ENCODE results near the gene OVAAL.

Gene OVAAL

GRCh38 chr1:180579961-180580611 is 21.3 kb downstream of the OVAAL start:
- H2AFZ ChIP-seq = peak overlapping the region; percentile 45
- TF ChIP-seq CTCF (IDR thresholded peaks at IDR 0.05) = no peak
- H3K9me3 ChIP-seq (ENCODE audit: control insufficient read depth, low read length) = no peaks in the 10 kb centered on the region
- no peaks in the 10 kb centered on the region for H3K36me3 ChIP-seq (ENCODE audit: control insufficient read depth, insufficient read depth, low read length)
- H3K9ac ChIP-seq = no peak overlapping the region
- H3K79me2 ChIP-seq = no peaks in the 10 kb centered on the region
- peaks cover 12% of the 10 kb centered on the region for H3K4me1 ChIP-seq
- H3K27ac ChIP-seq = peak overlapping the region; percentile 5
- H3K4me2 ChIP-seq (ENCODE audit: low read length) = no peak overlapping the region
- no peaks in the 10 kb centered on the region for H3K27me3 ChIP-seq (ENCODE audit: control insufficient read depth, insufficient read depth, low read length)
- H3K4me3 ChIP-seq (ENCODE audit: low read depth, low read length) = no peak overlapping the region

GRCh38 chr1:180581635-180582039 is 22.9 kb downstream of the OVAAL start:
- Histone ChIP-seq H3K79me2 (no peaks in the 10 kb centered on the region), H2AFZ (no peak overlapping the region), H3K4me3 (ENCODE audit: low read depth, low read length) (no peak overlapping the region), H3K4me2 (ENCODE audit: low read length) (no peak overlapping the region), H3K27me3 (ENCODE audit: control insufficient read depth, insufficient read depth, low read length) (no peaks in the 10 kb centered on the region), H3K36me3 (ENCODE audit: control insufficient read depth, insufficient read depth, low read length) (no peaks in the 10 kb centered on the region), H3K4me1 (peaks cover 14% of the 10 kb centered on the region), H3K9me3 (ENCODE audit: control insufficient read depth, low read length) (no peaks in the 10 kb centered on the region), H3K27ac (no peak overlapping the region), H3K9ac (no peak overlapping the region)
- TF ChIP-seq CTCF (IDR thresholded peaks at IDR 0.05) = no peak

GRCh38 chr1:180584869-180585268 is 26.1 kb downstream of the OVAAL start:
- no peak for TF ChIP-seq CTCF (IDR thresholded peaks at IDR 0.05)
- Histone ChIP-seq H3K9me3 (ENCODE audit: control insufficient read depth, low read length) (no peaks in the 10 kb centered on the region), H3K27me3 (ENCODE audit: control insufficient read depth, insufficient read depth, low read length) (no peaks in the 10 kb centered on the region)

GRCh38 chr1:180585994-180586359 is 27.2 kb downstream of the OVAAL start:
- no peaks in the 10 kb centered on the region for H3K79me2 ChIP-seq
- TF ChIP-seq CTCF (IDR thresholded peaks at IDR 0.05) = no peak
- H3K9ac ChIP-seq = no peak overlapping the region
- peaks cover 4% of the 10 kb centered on the region for H3K4me1 ChIP-seq
- H3K27ac ChIP-seq = peak overlapping the region; percentile 56
- H2AFZ ChIP-seq = peak overlapping the region; percentile 69
- no peaks in the 10 kb centered on the region for H3K9me3 ChIP-seq (ENCODE audit: control insufficient read depth, low read length)
- H3K4me3 ChIP-seq (ENCODE audit: low read depth, low read length) = no peak overlapping the region
- peak overlapping the region; percentile 28 for H3K4me2 ChIP-seq (ENCODE audit: low read length)
- H3K36me3 ChIP-seq (ENCODE audit: control insufficient read depth, insufficient read depth, low read length) = no peaks in the 10 kb centered on the region
- no peaks in the 10 kb centered on the region for H3K27me3 ChIP-seq (ENCODE audit: control insufficient read depth, insufficient read depth, low read length)

More at GRCh38 chr1:180584869-180585268, 26.1 kb downstream of the OVAAL start:
- Histone ChIP-seq H3K9ac (no peak overlapping the region), H3K4me2 (ENCODE audit: low read length) (no peak overlapping the region), H3K4me1 (peaks cover 10% of the 10 kb centered on the region), H3K36me3 (ENCODE audit: control insufficient read depth, insufficient read depth, low read length) (no peaks in the 10 kb centered on the region), H3K27ac (no peak overlapping the region), H3K4me3 (ENCODE audit: low read depth, low read length) (no peak overlapping the region), H3K79me2 (no peaks in the 10 kb centered on the region), H2AFZ (no peak overlapping the region)

- H3K9ac ChIP-seq = no peak overlapping the region
- H3K9me3 ChIP-seq (ENCODE audit: control insufficient read depth, low read length) = no peaks in the 10 kb centered on the region
- peak overlapping the region; percentile 28 for H3K4me2 ChIP-seq (ENCODE audit: low read length)
- H3K4me3 ChIP-seq (ENCODE audit: low read depth, low read length) = no peak overlapping the region
- H3K4me1 ChIP-seq = peaks cover 4% of the 10 kb centered on the region
- no peaks in the 10 kb centered on the region for H3K36me3 ChIP-seq (ENCODE audit: control insufficient read depth, insufficient read depth, low read length)
- H3K27ac ChIP-seq = peak overlapping the region; percentile 56
- H3K27me3 ChIP-seq (ENCODE audit: control insufficient read depth, insufficient read depth, low read length) = no peaks in the 10 kb centered on the region
- H2AFZ ChIP-seq = no peak overlapping the region
- TF ChIP-seq CTCF (IDR thresholded peaks at IDR 0.05) = no peak
- no peaks in the 10 kb centered on the region for H3K79me2 ChIP-seq
Measured at GRCh38 chr1:180586671-180587155, 27.9 kb downstream of the OVAAL start.
